T-helper 17 cell (primary cell): ENCODE results near the gene COL17A1. TPM values are rescaled to one million over a fixed set of nuclear protein-coding genes. Genes with fewer than 3 reads are reported as not detected.
A peak's percentile ranks its signal among the peaks of the same experiment; 100 is the strongest.

Experiments used
- ATAC-seq: fragments of 150-1000 bp; cut with Tn5 transposase; 2 replicates; pipeline ENCODE4 v1.10.0; 2021; ENCODE audit warnings: mild to moderate bottlenecking, moderate library complexity
- DNase-seq, 3 donors: peaks; one replicate each; pipeline versions ENCODE4 v3.0.0 to v3.0.0-alpha.2; 2020 to 2021
- H3K9me3 ChIP-seq: one replicate; pipeline ENCODE4 v1.7.0; 2013; ENCODE audit warnings: low read length, mild to moderate bottlenecking; ENCODE audit not compliant: control insufficient read depth, poor library complexity, severe bottlenecking
- H3K27ac Mint-ChIP-seq: one replicate; pipeline ENCODE4 v1.8.0; 2022; ENCODE audit warnings: mild to moderate bottlenecking, moderate library complexity, mixed read lengths
- H3K27me3 Mint-ChIP-seq: one replicate; pipeline ENCODE4 v1.8.0; 2022; ENCODE audit warnings: mixed read lengths
- H3K36me3 Mint-ChIP-seq: one replicate; pipeline ENCODE4 v1.8.0; 2022; ENCODE audit warnings: low read depth, mixed read lengths
- H3K4me1 Mint-ChIP-seq: one replicate; pipeline ENCODE4 v1.8.0; 2022; ENCODE audit warnings: mild to moderate bottlenecking, mixed read lengths
- H3K4me3 Mint-ChIP-seq: one replicate; pipeline ENCODE4 v1.8.0; 2022; ENCODE audit warnings: mild to moderate bottlenecking, moderate library complexity, mixed read lengths
- total RNA-seq, 4 donors: library from RNA in 2 of 4; stranded (reverse) in 2 of 4; gene quantifications; one replicate each; pipeline ENCODE4 v1.2.3 and lab custom pipeline; 2022 to 2026

The COL17A1 gene
- total RNA-seq, 2 donors from 2014 or later, result not detected

GRCh38 chr10:104109908-104110662 is 24.4 kb upstream of the COL17A1 start:
- H3K4me3 Mint-ChIP-seq, result no peak overlapping the region
- no peaks in the 10 kb centered on the region for H3K9me3 ChIP-seq
- peaks cover 21% of the 10 kb centered on the region for H3K27me3 Mint-ChIP-seq
- no peak overlapping the region for H3K27ac Mint-ChIP-seq
- H3K36me3 Mint-ChIP-seq, result peaks cover 4% of the 10 kb centered on the region
- H3K4me1 Mint-ChIP-seq, result no peaks in the 10 kb centered on the region
- no peak for ATAC-seq
- no peak for DNase-seq

GRCh38 chr10:104104926-104105325 is 19.2 kb upstream of the COL17A1 start:
- no peak overlapping the region for H3K4me3 Mint-ChIP-seq
- no peaks in the 10 kb centered on the region for H3K9me3 ChIP-seq
- ATAC-seq (no peak), DNase-seq (no peak)
- H3K4me1 Mint-ChIP-seq, result peaks cover 3% of the 10 kb centered on the region
- H3K27me3 Mint-ChIP-seq, result peaks cover 4% of the 10 kb centered on the region
- no peaks in the 10 kb centered on the region for H3K36me3 Mint-ChIP-seq
- no peak overlapping the region for H3K27ac Mint-ChIP-seq

GRCh38 chr10:104104418-104104817 is 18.7 kb upstream of the COL17A1 start:
- Mint-ChIP-seq H3K4me1 (peaks cover 3% of the 10 kb centered on the region), H3K36me3 (no peaks in the 10 kb centered on the region), H3K27ac (no peak overlapping the region), H3K4me3 (no peak overlapping the region), H3K27me3 (no peaks in the 10 kb centered on the region)
- no peaks in the 10 kb centered on the region for H3K9me3 ChIP-seq
- ATAC-seq, result no peak
- DNase-seq, result no peak

GRCh38 chr10:104103956-104104355 is 18.3 kb upstream of the COL17A1 start:
- no peaks in the 10 kb centered on the region for H3K36me3 Mint-ChIP-seq
- no peak for ATAC-seq
- H3K4me1 Mint-ChIP-seq, result peaks cover 3% of the 10 kb centered on the region

GRCh38 chr10:104101902-104102301 is 16.2 kb upstream of the COL17A1 start:
- DNase-seq, result no peak
- Mint-ChIP-seq H3K4me3 (peak overlapping the region; percentile 1), H3K4me1 (peaks cover 3% of the 10 kb centered on the region)

More at GRCh38 chr10:104103956-104104355, 18.3 kb upstream of the COL17A1 start:
- H3K9me3 ChIP-seq, result no peaks in the 10 kb centered on the region
- Mint-ChIP-seq H3K4me3 (no peak overlapping the region), H3K27me3 (no peaks in the 10 kb centered on the region), H3K27ac (no peak overlapping the region)
- no peak for DNase-seq

GRCh38 chr10:104100795-104101194 is 15.1 kb upstream of the COL17A1 start:
- Mint-ChIP-seq H3K4me3 (no peak overlapping the region), H3K27me3 (peaks cover 9% of the 10 kb centered on the region), H3K4me1 (peaks cover 3% of the 10 kb centered on the region), H3K36me3 (no peaks in the 10 kb centered on the region), H3K27ac (no peak overlapping the region)
- no peaks in the 10 kb centered on the region for H3K9me3 ChIP-seq
- DNase-seq (no peak), ATAC-seq (no peak)

More at GRCh38 chr10:104101902-104102301, 16.2 kb upstream of the COL17A1 start:
- ATAC-seq, result no peak
- peaks cover 5% of the 10 kb centered on the region for H3K27me3 Mint-ChIP-seq
- no peaks in the 10 kb centered on the region for H3K36me3 Mint-ChIP-seq
- H3K9me3 ChIP-seq, result no peaks in the 10 kb centered on the region
- H3K27ac Mint-ChIP-seq, result peak overlapping the region; percentile 1

- no peak overlapping the region for H3K4me3 Mint-ChIP-seq
- no peak for ATAC-seq
- H3K4me1 Mint-ChIP-seq, result peaks cover 3% of the 10 kb centered on the region
- DNase-seq, result no peak
- H3K27me3 Mint-ChIP-seq, result peaks cover 9% of the 10 kb centered on the region
- H3K36me3 Mint-ChIP-seq, result no peaks in the 10 kb centered on the region
- H3K9me3 ChIP-seq, result no peaks in the 10 kb centered on the region
- H3K27ac Mint-ChIP-seq, result no peak overlapping the region
Observed at GRCh38 chr10:104099941-104100340, 14.3 kb upstream of the COL17A1 start.

GRCh38 chr10:104099269-104099668 is 13.6 kb upstream of the COL17A1 start:
- H3K27ac Mint-ChIP-seq, result no peak overlapping the region
- H3K4me1 Mint-ChIP-seq, result no peaks in the 10 kb centered on the region
- peaks cover 9% of the 10 kb centered on the region for H3K27me3 Mint-ChIP-seq
- ATAC-seq (no peak), DNase-seq (no peak)
- H3K4me3 Mint-ChIP-seq, result no peak overlapping the region
- H3K36me3 Mint-ChIP-seq, result no peaks in the 10 kb centered on the region
- no peaks in the 10 kb centered on the region for H3K9me3 ChIP-seq

GRCh38 chr10:104098358-104098925 is 12.8 kb upstream of the COL17A1 start:
- ATAC-seq (no peak), DNase-seq (no peak)
- Mint-ChIP-seq H3K36me3 (no peaks in the 10 kb centered on the region), H3K4me3 (no peak overlapping the region), H3K27me3 (peaks cover 9% of the 10 kb centered on the region), H3K4me1 (no peaks in the 10 kb centered on the region), H3K27ac (no peak overlapping the region)
- H3K9me3 ChIP-seq, result no peaks in the 10 kb centered on the region

- Mint-ChIP-seq H3K27ac (no peak overlapping the region), H3K4me3 (no peak overlapping the region), H3K36me3 (no peaks in the 10 kb centered on the region), H3K4me1 (no peaks in the 10 kb centered on the region), H3K27me3 (peaks cover 9% of the 10 kb centered on the region)
- no peak for DNase-seq
- no peaks in the 10 kb centered on the region for H3K9me3 ChIP-seq
- no peak for ATAC-seq
Observed at GRCh38 chr10:104096692-104097091, 11.0 kb upstream of the COL17A1 start.

GRCh38 chr10:104092749-104093148 is 7.1 kb upstream of the COL17A1 start:
- ATAC-seq (no peak), DNase-seq (no peak)
- no peak overlapping the region for H3K27ac Mint-ChIP-seq
- H3K27me3 Mint-ChIP-seq, result peaks cover 17% of the 10 kb centered on the region
- H3K9me3 ChIP-seq, result no peaks in the 10 kb centered on the region
- H3K4me1 Mint-ChIP-seq, result no peaks in the 10 kb centered on the region
- H3K36me3 Mint-ChIP-seq, result no peaks in the 10 kb centered on the region
- no peak overlapping the region for H3K4me3 Mint-ChIP-seq

- no peaks in the 10 kb centered on the region for H3K36me3 Mint-ChIP-seq
- H3K4me3 Mint-ChIP-seq, result no peak overlapping the region
- H3K4me1 Mint-ChIP-seq, result peaks cover 3% of the 10 kb centered on the region
- ATAC-seq (no peak), DNase-seq (no peak)
- peaks cover 9% of the 10 kb centered on the region for H3K27me3 Mint-ChIP-seq
- no peak overlapping the region for H3K27ac Mint-ChIP-seq
- no peaks in the 10 kb centered on the region for H3K9me3 ChIP-seq
Observed at GRCh38 chr10:104090611-104091010, 4.9 kb upstream of the COL17A1 start.

- peaks cover 3% of the 10 kb centered on the region for H3K4me1 Mint-ChIP-seq
- H3K9me3 ChIP-seq, result no peaks in the 10 kb centered on the region
- H3K4me3 Mint-ChIP-seq, result no peak overlapping the region
- H3K27ac Mint-ChIP-seq, result no peak overlapping the region
- H3K36me3 Mint-ChIP-seq, result no peaks in the 10 kb centered on the region
- H3K27me3 Mint-ChIP-seq, result peaks cover 9% of the 10 kb centered on the region
- DNase-seq (no peak), ATAC-seq (no peak)
Observed at GRCh38 chr10:104089621-104090020, 3.9 kb upstream of the COL17A1 start.

- Mint-ChIP-seq H3K36me3 (no peaks in the 10 kb centered on the region), H3K4me3 (no peak overlapping the region), H3K27ac (no peak overlapping the region), H3K27me3 (peaks cover 9% of the 10 kb centered on the region), H3K4me1 (peaks cover 3% of the 10 kb centered on the region)
- DNase-seq (no peak), ATAC-seq (no peak)
- no peaks in the 10 kb centered on the region for H3K9me3 ChIP-seq
Observed at GRCh38 chr10:104088239-104088638, 2.6 kb upstream of the COL17A1 start.
